Stimulated activated CD4-positive, alpha-beta T cell treated with anti-CD3 and anti-CD28 coated beads, TNF-alpha, amount 100 ng/mL, for 4 hours (primary cell): ENCODE measurements around the gene PRKCA.
"Not testable (repeated sequence)": the region's sequence is repeated elsewhere in the genome, so short reads cannot be mapped to it uniquely, and the experiment has no call there.

Experiments
- DNase-seq, 3 experiments: peaks; one replicate each; pipeline ENCODE4 v3.0.0-alpha.2; 2020; ENCODE audit warnings: low read depth in 3 of 3

The PRKCA gene

DNA sequence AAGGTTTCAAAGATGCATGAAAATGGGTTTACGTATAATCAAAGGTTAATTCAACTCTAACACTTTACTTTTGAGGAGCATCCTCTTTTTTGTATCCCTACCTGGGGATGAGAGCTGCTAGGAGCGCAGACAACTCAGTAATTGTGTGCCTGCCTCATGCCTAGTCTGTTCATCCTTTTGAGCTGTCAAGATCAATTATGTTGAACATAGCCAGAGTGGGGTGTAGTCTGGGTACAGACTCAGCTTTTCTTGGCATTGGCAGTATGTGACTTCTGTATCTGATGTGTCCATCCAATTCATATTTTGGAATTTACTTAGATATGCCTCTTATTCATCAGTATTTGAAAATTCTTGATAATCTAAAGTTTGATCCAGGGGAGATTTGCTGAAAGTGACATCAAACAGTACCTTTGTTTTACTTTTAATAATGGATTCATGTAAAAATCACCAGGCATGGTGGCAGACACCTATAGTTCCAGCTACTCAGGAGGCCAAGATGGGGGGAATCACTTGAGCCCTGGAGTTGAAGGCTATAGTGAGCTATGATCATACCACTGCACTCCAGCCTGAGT is 24.1 kb downstream of the PRKCA start:
- no peak for DNase-seq

DNA sequence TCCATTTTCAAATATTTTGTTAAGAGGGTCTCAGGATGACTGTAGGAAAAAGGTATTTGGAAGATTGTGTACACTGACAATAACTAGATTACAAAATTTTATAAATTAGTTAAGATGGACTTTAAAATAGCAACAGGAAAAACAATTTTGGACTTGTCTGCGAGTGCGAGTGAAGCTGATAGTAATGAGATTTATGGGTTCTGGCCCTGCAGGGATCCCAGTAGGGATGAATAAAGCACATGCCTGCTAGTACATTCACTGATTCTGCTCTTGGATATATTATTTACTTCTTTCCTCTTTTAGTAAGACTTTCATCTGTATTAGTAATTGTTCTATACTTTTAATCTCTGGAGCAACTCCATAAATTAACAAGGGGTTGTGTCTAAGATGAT is 28.2 kb downstream of the PRKCA start:
- DNase-seq = no peak

DNA sequence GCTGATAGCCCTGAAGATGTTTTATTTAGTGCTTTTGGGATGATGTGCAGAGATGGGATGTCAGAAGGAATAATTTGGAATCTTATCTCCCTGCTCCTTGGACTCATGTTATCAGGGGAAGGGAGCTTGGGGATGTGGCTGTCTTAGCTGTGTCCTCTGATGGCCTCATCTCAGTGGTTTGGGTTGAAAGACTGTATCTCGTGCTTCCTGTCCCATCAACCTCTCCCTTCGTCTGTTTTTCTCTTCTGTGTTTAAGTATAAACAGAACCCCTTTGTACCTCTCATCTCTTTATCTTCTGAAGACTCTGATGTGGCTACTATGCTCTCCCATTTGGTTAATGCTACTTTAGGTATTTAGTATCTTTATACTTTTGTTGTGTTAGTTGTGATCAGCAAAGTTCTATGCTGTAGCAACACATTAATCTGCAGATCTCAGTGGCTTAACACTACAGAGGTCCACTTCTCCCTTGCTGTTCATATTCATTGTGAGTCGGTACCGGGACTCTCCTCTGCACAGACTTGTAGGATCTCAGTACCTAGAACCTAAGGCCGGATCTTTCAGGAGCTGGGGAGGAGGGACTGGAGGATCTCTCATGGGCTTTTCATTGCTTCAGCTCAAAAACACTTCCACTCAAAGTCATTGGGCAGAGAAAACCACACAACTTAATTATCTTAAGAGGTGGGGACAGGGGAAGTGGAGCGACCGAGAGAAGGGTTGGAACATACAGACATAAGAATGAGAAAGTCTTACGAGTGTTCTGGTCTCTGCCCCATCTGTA is 28.8 kb downstream of the PRKCA start:
- no peak for DNase-seq

DNA sequence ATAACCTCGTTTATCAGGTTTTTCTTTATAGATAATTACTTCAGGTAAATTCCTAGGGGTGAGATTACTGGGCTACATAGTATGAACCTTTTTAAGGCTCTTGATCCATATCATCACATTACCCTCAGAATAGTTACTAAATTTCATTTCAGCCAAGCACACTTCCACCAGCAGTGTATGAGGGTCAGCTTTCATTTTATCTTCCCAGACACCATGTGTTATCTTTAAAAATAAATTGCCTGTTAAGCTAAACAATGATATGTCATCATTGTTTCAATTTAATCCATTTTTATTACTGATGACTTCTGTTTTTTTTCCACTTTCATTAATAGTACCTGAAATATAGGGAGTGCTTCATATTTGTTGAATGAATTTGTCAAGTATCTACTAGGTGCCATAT is 33.4 kb downstream of the PRKCA start:
- DNase-seq = no peak

DNA sequence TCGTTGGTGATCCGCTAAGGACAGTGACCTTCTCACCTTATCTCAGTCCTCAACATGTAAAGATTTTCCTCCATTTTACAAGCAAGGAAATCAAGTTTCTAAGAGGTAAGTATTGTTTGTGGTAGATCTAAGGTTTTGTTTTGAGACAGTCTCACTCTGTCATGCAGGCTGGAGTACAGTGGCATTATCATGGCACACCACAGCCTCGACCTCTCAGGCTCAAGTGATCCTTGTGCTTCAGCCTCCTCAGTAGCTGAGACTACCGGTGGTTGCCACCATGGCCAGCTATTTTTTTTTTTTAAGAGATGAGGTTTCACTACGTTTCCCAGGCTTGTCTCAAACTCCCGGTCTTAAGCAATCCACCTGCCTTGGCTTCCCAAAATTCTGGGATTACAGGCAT is 34.9 kb downstream of the PRKCA start:
- no peak for DNase-seq

DNA sequence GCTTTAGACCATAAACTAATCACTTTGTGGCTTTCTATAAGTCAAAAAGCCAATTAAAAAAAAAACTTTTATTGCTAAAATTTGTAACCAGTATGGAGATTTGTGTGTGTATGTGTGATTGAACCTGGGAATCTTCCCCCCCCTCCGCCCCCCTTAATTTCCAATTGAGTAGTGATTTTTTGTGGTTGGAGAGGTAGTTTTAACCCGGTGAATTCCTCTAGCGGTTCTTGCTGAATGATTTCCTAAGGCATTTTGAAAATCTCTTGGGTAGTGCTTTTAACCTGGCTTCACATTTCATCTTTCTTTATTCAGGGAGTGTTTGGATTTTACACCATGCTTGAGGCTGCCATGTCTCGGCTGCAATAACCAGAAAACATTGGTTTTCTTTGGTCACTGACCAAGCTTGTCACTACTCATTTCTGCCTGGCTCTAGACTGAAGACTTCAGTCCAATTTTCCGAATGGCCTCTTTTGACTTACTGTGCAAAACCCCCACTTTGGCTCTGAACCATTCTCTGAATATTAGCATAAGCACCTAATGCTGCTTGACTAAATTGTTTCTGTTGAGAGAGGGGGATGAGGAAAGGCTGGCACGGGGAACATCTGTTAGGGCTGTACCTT is 35.6 kb downstream of the PRKCA start:
- no peak for DNase-seq

DNA sequence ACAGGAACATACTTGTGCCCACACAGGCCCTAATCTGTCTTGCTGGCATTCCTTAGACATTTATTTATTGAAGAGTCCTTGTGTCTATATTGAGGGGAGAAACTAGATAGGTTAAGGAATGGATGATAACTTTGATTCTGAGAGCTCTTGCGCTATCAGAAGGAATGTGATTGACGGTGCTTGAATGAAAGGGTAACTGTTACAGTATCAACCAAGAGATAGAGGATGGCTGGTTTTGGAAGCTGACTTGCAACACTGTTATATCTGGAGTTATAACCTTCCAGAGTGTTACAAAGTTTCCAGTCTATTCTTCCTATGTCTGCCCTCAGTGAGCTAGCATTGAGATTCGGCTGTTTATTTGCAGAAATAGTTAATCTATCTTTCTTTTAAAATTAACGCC is 36.5 kb downstream of the PRKCA start:
- DNase-seq = no peak

DNA sequence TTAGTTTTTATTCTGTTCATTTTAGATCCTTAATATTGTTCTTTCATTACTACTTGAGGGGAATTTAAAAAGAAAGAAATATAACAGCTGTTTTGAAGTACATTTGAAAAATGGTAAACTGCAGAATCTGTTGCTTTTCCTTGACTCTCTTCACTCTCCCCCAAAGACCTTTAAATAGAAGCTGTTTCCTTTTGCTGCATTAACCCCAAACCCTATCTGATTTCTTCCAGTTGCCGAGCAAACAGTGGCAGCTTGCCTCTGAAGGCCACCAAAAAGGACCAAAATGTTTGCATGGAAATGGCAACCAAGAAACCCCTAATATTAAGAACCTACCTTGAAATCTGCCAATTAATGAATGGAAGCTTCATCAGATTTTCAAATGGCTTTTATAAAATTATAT is 37.1 kb downstream of the PRKCA start:
- DNase-seq = no peak

DNA sequence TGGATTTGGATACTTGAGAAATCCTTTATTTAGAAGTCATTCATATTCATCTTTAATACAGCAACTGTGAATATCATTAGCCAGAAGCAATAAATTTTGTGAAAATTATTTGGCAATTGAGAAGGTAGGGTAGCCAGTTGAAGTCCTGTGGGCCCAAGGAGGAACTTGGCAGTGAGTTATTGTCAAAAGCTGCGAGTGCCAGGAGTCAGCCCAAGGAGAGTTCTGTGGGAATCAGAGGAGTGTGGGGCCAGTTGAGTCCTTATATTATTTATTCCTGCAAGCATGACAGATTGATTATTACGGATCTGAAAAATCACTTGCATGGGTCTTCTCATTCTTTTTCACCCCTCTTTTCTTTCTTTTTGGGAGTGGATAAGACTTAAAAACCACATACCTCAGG is 38.3 kb downstream of the PRKCA start:
- no peak for DNase-seq

DNA sequence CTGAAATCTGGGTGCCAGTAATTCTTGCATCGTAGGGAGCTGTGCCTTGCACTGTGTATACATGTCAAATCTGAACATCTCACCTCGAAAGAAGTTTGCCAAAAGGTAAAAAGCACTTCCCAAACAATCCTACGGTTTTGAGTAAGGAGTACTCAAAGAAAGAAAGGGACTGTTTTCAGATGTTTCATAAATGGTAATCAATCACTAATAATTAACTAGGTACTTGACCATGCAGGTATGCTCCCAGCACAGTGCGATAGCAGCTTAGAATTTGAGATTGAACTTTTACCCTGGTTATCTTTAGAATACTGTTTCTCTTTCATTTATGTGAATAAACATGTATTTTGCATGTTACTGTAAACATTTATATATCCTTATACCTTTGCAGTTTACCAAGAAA is 39.0 kb downstream of the PRKCA start:
- no peak for DNase-seq

DNA sequence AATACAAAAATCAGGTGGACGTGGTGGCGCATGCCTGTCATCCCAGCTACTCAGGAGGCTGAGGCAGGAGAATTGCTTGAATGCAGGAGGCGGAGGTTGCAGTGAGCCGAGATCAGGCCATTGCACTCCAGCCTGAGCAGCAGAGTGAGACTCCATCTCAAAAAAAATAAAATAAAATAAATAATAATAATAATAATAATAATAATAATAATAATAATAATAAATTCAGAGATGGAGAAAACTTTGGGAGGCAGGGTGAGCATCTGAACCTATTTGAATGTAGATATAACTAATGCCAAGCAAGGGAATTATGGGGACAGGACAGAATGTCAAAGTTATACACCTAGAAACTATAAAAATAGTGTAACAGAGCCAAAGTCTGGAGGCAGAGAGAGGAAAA is 39.9 kb downstream of the PRKCA start:
- not testable (repeated sequence) for DNase-seq

DNA sequence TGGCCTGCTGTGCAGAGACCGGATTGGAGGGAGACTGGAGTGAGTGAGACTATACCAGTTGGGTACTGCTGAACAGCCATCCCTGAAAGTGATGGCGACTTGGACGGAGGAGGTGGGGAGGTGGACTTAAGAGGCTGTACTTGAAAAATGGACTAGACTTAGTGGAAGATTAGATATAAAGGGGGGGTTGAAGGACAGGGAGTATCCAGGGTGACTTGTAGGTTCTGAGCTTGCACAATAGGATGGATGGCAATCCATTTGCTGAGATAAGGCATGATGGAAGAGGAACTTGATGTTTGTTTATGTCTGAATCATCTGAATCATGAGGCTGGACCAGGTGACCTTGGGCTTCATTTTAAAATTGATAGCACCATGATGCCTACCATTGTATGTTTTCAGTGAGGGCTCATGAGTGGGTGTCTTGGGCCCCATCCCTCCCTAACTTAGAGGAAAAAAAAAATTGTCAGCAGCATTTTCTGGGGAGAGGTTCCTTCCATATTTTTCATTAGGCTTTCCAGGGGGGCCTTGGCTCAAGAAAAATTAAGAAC is 41.2 kb downstream of the PRKCA start:
- no peak for DNase-seq

DNA sequence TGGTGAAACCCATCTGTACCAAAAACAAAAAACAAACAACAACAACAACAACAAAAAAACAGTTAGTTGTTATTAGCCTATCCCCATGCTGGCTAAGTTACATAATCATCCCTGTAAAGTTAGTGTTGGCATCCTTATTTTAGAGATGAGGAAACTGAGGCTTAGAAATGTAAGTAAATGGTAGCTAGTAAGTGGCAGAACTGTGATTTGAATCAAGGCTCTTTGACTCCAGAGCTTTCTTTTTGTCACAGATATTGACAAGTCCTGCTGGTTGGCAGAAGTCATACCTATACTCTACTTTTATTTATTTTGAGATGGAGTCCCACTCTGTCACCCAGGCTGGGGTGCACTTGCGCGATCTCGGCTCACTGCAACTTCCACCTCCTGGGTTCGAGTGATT is 42.1 kb downstream of the PRKCA start:
- no peak for DNase-seq

DNA sequence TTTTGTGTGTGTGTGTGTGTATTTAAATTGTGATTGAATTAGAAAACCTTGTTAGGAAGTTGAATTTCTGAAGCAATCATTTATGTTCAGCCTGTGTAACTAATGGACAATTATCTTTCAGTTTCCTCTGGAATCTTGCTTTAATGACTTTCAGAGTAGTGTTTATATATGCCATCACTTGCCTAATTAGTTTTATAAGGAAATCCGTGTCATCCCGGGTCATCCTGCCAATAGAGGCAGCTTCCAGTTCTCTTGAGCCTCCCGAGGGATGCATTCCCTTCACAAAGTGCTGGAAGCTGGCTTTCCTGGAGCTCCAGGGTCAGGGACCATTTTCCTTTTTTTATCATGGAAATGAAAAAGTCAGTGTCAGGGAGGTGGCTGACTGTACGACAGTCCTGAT is 42.9 kb downstream of the PRKCA start:
- DNase-seq = no peak

DNA sequence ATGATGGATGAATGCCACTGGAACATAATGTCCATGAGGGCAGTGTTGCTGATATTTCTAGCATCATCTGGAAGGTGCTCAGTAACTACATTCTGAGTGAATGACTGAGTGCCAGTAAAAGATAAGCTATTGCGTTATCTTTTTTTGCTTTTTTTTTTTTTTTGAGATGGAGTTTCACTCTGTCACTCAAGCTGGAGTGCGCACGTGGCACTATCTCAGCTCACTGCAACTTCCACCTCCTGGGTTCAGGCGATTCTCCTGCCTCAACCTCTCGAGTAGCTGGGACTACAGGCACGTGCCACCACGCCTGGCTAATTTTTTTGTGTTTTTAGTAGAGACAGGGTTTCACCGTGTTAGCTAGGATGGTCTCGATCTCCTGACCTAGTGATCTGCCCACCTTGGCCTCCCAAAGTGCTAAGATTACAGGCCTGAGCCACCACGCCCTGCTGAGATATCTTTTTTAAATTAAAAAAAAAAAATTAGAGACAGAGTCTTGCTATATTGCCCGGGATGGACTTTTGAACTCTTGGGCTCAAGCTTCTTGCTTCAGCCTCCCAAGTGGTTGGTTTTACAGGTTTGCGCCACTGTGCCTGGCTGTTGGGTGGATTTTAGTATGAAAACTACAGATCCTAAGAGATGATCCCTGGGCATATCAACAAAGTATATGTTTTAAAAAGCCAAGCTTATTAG is 43.7 kb downstream of the PRKCA start:
- DNase-seq = not testable (repeated sequence)

DNA sequence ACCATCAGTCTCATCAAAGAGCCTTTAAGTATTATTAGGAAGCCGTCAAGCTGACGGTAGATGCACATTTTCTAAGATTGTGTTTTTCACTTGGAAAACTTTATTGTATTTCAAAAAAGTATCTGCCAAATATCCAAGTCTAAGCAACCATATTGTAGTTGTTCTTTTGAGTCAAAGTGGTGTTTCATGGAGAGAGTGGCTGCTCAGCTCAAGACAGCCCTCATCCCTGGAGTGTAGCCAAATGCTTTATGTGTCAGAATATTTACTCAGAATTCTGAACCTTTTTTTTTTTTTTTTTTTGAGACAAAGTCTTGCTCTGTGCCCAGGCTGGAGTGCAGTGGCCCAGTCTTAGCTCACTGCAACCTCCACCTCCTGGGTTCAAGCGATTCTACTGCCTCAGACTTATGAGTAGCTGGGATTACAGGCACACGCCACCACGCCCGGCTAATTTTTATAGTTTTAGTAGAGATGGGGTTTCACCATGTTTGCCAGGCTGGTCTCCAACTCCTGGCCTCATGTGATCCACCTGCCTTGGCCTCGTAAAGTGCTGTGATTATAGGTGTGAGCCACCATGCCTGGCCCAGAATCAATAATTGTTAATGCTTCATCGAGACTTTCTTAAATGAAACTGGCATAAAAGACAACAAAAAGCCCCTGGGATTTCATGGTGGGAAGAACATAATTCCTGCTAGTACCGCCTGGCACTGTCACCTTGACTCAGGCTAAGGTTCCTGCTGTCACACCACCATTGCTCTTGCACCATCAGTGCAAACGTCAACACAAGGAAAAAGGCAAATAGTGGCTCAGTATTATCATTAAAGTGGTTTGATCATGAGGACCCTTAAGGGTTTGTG is 45.5 kb downstream of the PRKCA start:
- no peak for DNase-seq

DNA sequence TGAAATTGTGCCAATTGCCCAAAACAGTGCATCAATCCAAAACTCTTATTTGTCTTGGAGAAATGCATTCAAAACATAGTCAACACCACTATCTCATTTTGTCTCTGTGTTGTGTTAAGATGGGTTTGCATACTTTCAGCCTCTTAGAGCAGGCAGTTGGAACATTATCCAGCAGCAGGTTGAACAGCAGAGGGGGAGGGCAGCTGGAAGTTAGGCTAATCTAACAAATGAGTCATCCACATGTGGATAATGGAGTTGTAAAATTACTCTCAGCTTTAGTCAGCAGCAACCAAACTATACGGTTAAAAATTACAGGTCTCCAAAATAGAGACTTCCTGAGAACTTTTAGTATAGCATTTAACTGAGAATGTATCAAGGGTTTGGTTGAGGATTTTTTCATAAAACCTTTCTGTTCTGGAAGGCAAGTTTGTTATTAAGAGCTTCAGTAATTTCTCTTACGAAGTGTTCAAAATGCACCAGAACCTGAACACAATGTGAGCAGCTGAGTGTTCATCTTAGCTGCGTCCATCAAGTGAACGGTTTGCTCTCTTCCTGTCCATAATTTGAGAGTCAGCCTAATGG is 46.3 kb downstream of the PRKCA start:
- no peak for DNase-seq

DNA sequence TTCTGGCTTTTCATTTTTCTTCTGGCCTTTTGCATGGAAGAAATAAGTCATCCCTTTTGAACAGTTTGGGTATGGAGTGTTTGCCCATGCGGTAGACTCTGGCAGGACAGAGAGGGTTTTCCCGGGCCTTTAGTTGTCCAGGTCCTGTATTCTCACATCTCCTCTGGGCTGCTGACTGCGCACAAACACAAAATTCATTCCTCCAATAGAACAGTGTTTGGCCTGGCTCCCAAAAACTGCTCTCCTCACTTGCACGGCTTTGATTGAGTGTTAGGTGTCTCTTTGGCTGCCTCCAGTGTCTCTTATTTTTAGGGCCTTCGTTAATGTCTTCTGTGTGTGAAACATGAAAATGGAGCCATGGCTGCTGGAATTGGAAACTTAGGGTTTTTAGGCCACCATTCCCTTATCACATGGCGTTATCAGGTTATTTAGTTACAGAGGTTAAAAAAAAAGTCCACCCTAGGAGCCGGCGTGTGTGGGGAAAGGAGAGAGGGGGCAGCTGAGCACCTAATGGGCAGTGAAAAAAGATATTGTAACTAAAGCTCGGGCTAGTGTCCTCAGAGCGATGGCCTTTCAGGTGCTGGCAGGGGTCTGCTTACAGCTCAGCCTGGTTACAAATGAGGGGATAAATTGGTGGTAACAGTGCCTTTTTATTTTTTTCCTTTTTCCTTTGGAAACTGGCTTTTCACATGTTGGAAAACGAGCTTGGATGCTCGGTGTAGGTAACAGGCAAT is 47.3 kb downstream of the PRKCA start:
- DNase-seq = no peak

DNA sequence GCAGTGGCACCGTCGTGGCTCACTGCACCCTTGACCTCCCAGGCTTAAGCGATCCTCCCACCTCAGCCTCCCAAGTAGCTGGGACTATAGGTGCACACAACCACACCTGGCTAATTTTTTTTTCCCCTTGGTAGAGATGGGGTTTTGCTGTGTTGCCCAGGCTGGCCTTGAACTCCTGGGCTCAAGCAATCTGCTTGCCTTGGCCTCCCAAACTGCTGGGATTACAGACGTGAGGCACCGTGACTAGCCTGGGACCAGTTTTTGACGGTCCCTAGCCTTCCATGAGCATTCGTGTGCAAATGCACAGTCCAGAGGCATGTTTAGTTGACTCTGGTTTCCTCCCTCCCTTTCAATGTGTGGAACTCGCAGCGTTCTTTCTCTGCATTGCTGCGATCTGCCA is 48.2 kb downstream of the PRKCA start:
- DNase-seq = not testable (repeated sequence)

DNA sequence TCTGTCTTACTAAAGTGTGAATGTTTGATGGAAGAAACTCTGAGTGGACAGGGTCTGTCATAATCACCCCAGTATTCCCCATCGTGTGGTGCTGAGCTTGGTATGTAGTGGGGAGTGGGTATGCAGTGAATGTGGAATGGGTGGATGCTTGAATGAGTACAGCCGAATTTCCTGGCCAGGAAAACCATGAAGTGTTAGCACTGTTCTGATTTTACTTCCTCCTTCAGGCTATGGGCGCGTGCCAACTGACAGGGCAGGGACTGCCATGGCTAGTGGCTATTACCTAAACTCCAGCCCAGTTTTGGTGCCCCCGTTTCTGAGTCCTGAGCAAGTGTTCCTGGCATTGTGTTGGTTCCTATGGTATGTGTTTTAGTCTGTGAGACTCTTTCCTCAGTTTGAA is 48.6 kb downstream of the PRKCA start:
- no peak for DNase-seq
